ENCODE results near the gene RPS3. TPM values are rescaled to one million over a fixed set of nuclear protein-coding genes. Genes with fewer than 3 reads are reported as not detected.

Gene RPS3
- 1,432 and 2,765 TPM in 2 replicates for total RNA-seq

GRCh38 chr11:75399344-75400145 is at the start of gene RPS3:
Gene RPS3 (plus strand): TSS chr11:75399518. CDS start chr11:75399548, 30 bp downstream.

GRCh38 chr11:75351541-75351790 is 47.9 kb upstream of the RPS3 start, which contains the start of gene ARRB1:
Gene ARRB1 (minus strand): TSS chr11:75351661. CDS start chr11:75351607, 54 bp downstream.

GRCh38 chr11:75432911-75433321 is 33.6 kb downstream of the RPS3 start, which contains the start of gene KLHL35:
Gene KLHL35 (minus strand): TSS chr11:75433203. CDS start chr11:75430629, 2,574 bp downstream.

Other genes starting within 250 kb of the RPS3 start
- 0.38 TPM in 1 of 2 replicates, not detected in the other for gene SLCO2B1, start 248.4 kb upstream of the RPS3 start, total RNA-seq
- 0.28 TPM in 1 of 2 replicates, not detected in the other for gene TPBGL, start 158.7 kb upstream of the RPS3 start, total RNA-seq
- gene ARRB1, start 47.9 kb upstream of the RPS3 start, total RNA-seq: 13.0 and 13.6 TPM in 2 replicates
- 4.0 and 6.2 TPM in 2 replicates for gene KLHL35, start 33.7 kb downstream of the RPS3 start, total RNA-seq
- 3.6 and 5.1 TPM in 2 replicates for gene GDPD5, start 126.4 kb downstream of the RPS3 start, total RNA-seq
- 1,132 and 1,478 TPM in 2 replicates for gene SERPINH1, start 162.7 kb downstream of the RPS3 start, total RNA-seq

Measured in regular cardiac myocyte (primary cell).